OCI-M1 (cell line): Measurements from ENCODE around the gene TIMP3.
A peak's percentile ranks its signal among the peaks of the same experiment; 100 is the strongest.

Experiments used
- DNase-seq: peaks from one replicate; lab custom pipeline; 2025; lab: John Stamatoyannopoulos, UW

The TIMP3 gene

DNA sequence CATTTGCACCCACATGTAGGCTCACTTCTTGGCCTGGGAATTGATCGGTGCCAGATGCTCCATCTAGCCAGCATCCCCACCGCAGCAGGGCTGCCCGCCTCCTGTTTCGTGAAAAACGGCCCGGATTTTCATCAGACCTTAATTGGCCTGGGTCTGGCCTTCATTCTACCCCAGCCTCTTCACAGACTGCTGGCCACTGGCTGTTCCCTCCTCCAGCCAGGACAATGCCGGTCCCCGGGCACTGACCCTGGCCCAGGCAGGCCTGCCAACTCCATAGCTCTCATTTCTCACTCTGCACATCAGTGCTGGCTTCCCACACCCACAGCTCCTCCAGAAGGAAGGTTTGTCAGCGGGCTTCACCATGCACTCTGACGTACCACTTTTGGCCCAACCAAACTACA lies 27.9 kb downstream of the TIMP3 start:
- DNase-seq, result no peak

DNA sequence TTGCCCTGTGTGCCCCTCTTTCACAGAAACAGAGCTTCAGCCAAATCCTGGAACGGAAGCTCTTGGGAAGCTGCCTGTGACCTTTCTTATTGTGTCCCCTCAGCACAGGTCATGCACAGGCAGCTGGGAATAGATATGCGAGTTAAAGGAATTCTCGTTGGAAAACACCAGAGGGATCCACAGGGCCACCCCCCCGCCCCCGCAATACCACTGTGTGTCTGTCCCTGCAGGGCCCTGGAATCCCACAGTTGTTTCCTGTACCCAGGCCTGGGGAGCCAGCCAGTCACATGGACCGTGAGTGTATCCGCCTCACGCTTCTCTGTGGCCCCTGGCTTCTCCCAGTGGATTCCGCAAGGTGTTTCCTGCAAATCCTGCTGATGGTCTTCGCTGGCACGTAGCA lies 29.0 kb downstream of the TIMP3 start:
- DNase-seq, result no peak

DNA sequence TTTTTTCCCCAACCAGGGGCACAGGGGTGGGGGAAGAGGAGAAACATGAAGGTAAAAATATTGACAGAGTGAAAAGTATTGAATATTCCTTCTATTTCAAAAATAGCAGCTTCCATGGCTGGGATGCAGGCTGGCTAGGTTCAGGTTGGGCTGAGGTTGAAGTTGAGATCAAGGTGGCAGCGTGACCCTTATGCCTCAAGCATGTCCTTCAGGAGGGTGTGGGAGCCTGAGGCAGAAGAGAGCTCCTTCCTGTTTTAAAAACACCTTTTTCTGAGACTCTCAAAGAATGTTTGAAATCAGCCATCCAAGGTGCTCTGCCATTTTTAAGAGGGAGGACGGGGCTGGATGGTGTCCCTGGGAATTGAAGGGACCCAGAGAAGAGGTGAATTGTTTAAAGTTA lies 29.5 kb downstream of the TIMP3 start:
- DNase-seq, result no peak

DNA sequence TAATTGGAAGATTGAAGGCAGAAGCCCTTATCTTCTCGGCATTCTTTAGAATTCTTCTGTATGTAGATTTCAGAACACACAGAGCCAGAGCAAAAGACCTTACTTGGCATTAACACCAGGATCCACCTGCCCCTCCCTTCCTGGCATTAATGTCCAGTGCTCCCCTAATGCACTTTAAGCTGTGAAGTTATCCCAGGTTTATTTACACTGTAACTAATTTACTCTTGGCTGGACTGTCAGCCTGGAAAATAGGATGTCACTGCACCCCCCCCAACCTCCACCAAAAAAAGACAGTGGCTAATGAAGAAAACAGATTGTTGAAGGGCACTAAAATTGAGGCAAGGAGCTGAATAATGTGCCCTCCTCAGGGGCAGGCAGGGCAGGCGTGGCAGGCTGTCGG lies 30.1 kb downstream of the TIMP3 start:
- DNase-seq, result no peak

DNA sequence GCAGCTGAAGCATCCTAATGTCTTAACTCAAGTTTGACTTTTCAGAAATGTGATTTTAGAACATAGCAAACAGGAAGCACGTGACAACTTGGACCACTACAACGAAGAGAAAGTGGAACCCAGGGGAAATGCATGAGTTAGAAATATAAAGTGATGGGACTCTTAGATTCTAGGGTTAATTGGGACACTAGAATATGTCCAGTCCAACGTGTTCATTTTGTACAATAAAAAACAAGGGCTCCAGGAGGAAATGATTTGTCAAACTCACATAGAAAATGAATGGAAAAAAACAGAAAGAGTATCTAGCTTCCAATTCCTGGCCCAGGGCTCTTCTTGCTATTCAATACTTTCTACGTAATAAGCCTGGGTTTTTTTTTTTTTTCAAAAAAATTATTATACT lies 30.7 kb downstream of the TIMP3 start:
- no peak for DNase-seq

DNA sequence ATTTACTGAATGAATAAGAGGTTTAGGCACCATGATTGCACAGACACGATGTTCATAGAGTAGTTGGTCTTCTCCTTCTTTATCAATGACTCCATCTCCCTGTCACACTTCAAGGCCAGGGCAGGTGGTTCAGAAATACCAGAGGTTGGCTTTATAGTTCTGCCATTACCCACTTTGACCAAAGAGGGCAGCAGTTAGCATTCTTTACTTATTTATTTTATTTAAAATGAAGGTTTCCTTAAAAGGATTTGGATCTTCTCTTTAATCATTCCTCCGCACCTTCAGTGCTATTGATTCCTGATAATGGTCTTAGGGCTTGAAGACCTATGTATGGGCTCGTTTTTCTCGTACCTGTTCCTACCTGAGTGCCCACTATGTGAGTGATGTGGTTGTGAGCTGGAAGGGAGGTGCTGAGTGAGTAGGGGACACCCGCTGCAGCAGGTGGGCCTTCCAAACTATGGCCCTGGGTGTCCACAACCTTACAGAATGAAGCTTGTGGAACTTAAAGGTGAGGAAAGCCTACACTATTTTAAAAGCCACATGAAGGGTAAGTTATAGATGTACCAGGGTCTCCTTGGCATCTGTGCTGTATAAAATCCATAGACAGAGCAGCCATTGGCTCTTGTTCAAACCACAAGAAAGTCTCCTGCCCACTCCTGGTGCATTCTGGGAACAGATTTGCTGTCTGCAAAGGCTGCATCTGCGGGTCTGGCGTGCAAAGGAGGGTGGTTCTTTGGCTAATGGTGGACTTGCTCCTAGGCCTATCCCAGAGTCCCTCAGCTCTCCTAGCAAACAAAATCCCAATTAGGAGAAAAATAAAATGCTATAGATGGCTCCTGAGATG lies 35.0 kb downstream of the TIMP3 start:
- DNase-seq, result peak; percentile 55

DNA sequence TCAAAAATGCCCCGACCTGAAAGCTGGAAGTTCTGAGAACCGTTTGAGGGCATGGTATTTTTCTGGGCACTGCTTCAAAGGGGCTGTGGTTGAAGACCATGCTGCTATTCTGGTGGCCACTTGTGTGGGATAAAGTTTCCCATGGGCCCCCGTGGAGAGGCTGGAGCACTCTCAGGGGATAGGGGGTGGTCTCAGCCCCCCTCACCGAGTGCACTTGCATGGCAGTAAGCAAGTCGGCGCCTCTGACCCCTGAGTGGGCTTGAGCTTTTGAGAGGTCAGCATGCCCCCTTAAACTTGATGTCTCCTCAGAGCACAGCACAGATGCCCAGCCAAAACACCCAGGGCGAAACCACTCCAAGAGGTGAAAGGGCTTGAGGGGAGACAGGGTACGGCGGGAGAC lies 35.6 kb downstream of the TIMP3 start:
- DNase-seq, result no peak

DNA sequence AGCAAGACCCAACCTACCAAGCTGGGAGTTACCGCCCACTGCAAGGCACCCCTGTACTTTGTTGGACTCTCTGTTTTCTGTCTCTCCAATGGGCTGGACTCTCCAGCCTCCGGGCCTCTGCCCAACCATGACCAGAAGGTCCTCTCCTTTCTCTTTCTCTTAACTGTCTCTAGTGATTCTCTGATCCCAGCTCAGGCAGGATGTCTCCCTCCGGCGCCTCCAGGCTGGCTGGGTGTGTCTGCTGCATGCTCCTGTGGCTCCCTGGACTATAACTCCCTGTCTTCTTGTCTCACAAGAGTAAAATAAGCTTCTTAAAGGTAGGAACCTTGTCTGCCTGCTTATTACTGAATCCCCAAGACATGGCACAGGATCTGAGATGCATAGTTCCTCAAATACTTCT lies 36.3 kb downstream of the TIMP3 start:
- no peak for DNase-seq

DNA sequence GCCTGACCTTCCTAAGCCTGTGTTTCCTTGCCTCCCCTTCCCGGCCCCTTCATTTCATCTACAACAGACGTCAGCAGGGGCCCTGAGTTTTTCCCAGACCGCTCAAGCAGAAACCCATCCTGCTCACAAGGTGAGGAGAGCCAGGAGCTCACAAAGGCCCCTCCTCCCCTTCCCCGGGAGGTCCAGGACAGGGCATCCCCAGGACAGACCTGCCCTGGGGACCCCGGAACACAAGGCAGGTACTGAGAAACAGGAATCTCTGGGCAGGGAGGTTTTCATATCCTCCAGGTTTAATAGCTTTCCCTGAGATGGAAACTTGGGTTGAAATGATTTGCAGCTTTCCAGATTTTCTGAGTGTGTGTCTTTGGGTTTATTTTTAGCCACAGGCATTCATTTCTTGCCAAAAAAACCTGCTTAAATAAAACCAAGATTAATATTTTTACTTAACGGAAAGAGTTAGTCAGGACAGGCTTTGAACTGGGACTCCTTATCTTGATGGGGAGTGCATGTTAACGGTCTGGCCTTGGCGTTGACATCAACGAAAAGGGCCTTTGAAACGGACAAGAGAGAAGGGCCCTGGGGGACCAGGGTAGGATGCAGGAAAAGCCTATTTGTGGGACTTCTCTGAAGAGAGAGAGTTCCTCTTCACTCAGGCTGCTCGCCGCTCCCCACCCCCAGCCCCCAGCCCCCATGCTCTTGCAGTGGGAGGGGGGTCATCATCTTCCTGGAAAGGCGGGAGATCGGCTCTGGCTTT lies 38.5 kb downstream of the TIMP3 start:
- DNase-seq, result no peak

DNA sequence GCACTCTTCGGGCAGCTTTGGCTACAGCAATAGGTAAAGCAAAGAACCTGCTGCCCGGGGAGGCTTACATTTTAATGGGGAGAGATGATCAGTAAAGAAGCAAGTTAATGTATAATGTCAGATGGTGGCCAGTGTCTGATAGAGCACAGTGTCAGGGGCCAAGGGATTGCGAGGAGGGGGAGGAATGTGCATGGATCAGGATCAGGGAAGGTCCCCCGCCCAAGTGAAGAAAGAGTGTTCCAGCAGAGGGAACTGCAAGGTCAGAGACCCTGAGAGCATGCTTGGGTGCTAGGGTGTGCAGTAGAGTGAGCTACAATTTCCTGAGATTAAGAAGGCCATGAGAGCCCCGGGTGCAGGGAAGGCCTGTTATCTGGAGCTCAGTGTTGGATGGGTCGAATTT lies 39.7 kb downstream of the TIMP3 start:
- no peak for DNase-seq

DNA sequence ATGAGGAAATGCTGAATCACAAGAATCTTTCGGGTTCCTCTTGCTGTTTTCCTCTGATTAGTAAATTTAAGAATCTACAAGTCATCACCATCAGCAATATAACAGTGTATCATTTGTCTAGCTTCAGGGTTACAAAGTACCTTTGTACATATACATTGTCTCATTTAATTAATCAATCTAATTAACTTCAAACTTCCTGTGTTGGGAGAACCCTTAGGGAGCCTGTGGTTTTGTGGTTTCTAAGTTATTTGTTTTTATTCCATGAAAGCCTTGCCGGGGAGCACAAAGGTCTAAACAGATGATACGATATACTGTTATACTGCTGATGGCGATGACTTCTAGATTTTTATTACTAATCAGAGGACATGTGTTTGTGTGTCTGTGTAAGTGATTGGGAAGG lies 41.0 kb downstream of the TIMP3 start:
- DNase-seq, result peak; percentile 12

DNA sequence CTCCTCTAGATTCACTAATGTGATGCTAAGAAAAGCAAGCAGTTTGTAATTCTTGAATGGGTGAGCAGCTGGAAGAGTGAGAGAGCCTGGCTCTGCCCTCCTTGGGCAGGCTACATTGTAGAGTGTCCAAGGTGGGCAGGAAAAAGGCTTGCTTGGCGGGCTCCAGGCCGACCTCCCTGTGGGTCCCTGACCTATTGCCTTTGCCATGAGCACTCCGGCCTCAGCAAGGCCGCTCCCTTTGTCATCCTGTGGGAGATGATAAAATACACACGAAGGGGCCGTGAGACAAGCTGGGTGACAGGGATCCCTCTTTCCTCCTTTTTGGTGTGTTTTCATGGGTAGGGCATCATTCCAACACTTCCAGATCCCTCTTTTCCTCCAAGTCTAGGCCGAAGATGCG lies 41.8 kb downstream of the TIMP3 start:
- no peak for DNase-seq

DNA sequence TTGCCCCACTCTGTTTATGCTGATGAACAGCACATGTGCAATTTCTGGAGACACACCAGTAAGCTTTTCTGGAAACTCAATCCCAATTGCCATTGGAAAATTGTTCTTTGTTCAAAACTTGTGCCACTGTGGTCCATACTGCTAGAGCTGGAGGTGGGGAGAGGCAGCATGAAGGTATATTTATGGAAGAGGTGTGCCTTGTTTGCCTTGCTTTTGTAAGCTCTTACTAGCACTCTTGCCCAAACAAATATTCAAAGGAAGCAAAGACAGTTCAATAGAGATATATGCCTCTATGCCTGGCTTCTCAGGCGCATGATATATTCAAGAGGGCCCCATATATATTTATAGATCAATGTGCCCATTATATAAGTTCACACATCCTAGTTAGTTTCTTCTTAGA lies 42.7 kb downstream of the TIMP3 start:
- no peak for DNase-seq

DNA sequence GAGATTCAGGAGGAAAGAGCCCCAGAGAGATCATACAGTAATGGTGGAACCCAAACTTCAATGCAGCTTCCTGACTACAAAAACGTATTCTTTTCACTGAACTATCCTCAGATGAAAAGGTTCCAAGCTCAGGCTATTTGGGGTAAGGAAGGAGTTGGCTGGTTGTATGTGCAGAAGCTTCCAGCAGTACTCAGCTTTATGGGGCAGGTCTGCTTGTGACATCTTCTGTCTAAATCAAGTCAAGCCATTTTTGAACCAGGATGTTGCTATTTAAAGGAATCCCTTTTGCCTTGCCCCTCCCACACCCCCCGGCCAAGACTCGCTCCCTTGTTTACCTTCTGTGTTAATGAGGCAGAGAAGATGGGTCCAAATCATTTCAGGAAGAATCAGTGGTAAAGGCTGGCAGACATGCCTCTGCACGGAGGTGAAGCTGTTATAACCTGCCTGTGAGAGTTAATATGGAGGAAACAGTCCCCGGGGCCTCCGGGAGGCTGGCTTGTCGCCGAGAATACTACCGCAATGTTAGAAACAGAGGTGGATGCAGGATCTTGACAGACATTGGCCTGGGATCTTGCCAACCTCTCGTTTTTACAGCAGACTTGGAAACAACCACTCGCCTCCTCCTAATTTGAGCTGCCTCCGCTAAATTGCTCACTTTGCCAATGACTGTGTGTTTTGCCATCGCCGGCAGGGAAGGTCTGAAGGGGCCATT lies 45.4 kb downstream of the TIMP3 start:
- DNase-seq, result no peak

DNA sequence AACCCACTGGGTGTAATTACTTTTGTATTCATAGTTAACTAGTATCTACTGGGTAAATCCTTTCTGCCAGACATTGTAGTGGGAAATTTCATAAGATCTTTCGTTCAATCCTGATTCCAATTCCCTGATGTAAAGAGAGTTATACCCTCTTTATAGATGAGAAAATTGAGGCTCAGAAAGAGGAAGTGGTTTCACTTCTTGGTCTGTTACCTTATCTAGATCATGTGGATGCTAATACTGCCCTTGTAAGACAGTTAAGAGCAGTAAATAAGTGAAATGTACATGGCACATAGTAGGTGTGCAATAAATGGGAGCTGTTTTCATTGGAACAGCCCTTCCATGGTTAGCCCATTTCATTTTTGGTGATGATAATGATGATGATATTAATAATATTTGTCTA lies 46.7 kb downstream of the TIMP3 start:
- peak; percentile 54 for DNase-seq

DNA sequence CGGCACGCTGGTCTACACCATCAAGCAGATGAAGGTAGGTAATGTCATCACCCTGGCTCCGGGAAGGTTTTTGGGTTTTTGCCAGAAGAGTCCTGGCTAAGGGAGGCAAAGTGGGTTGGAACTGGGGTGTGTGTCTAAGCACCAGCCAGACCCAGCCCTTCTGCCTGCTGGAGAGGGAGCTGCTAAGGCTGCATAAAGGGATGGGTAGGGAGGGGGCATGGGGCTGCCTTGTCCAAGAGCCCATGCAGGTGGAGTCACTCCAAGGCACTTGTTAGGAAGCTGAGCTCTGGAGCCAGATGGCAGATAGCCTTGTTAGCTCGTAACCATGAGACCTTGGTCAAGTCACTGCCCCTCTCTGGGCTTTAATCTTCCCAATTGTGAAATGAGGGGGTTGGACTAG lies 48.0 kb downstream of the TIMP3 start:
- no peak for DNase-seq

DNA sequence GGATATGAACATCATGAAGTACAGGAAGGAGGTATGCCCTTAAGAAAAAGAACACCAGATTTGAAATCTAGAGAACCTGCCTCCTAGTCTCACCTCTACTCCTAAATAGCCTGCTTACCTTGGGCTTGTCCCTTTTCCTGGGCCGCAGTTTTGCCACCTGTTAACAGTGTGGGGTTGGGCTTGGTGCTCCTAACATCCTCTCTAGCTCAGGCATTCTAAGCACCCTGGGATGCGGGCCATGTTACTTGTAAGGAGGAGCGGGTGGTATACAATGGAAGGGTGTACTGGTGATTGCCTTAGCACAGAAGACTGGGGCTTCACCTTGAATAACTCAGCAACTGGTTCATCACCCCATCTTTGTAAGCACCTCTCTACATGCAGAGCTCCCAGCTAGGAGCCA lies 48.7 kb downstream of the TIMP3 start:
- no peak for DNase-seq

DNA sequence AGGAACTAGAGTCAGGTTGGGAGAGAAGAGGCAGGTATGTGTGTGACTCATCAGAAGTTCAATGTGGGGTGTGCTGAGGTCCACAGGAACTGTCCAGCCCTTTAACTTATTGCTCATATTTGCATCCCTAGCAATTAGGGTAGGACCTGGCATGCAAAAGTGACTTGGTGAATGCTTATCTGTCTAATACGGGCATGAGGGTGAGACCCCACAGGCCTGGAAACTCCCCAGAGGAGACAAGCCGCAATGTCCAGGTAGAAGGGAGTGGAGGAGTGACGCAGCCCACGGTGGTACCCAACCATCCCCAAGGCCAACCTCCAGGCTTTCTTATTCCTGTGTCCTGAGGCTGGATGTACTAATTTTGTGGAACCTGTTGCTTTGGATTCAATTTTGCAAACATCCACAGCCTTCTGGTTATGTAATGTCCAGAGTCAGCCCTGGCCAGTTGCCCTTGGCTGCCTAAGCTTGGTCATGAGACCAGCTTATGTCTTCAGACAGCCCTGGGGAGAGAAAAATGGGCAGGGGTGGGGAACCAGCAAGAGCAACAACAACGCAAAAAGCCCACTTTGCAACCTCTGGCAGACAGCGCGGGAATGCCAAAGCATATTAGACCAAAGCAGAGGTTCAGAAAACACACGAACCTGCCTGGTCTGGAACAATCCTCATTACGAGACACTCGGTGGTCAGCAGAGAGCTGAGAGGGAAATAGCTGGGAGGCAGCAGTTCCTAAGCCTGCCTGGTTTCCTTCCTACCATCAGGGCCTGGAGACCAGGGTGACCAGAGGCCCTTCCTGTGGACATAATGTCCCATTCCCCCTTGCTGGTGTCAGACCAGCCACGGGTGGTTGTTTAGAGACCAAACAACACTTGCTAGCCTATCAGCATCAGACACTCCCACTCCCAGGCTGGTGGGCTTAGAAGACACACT lies 49.3 kb downstream of the TIMP3 start:
- no peak for DNase-seq

DNA sequence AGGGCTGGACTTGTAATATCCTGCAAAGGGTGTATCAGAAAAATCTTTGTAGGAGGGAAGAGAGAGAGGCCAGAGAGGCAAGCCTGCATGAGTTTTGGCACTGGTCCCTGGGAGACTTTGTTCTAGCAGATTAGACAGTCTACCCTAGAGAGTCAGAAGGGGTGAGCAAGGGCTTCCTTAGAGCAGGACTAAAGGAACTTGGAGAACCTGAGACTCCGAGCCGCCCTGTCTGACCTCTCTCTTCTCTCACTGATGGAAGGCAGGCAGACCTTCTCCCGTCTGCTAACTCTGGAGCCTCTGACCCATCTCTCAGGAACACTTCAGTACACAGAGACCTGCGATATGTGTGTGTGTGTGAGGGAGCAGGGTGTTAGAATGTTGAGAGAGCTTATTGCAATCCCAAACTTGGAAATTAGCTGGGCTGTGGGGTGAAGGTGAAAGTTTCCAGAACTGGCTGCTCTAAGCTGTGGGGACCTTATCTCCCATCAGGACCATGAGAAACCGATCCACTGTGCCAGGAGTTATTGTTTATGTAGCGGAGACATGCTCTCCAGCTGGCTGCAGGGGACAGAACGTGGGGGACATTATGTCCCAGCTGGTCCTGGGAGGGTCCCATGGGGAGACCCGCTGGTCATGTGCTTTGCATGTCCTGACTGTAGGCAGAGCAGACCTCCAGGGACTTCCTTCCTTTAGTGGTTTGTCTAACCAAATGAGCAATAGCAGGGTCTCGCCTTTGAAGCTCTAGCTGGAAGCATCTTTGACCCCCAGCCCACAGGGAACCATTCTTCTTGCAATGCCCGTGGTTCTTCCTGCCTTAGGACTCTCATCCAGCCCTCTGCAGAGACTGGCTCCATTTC lies 51.1 kb downstream of the TIMP3 start:
- DNase-seq, result no peak

DNA sequence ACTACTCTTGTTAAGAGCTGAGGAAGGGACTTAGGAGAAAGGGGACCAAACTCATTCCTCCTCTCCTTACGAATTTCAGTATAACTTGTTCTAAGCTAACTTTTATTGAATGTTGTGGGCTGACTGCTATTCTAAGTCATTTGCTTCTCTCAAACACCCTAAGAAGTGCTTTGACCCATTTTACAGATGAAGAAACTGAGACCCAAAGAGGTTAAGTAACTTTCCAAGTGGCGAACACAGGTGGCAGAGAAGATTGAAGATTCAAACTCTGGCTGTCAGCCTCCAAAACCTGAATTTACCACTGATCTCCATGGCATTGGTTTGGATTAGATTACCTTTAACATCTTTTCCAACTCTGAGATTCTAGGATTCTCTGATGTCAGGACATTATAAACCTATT lies 52.2 kb downstream of the TIMP3 start:
- DNase-seq, result no peak

DNA sequence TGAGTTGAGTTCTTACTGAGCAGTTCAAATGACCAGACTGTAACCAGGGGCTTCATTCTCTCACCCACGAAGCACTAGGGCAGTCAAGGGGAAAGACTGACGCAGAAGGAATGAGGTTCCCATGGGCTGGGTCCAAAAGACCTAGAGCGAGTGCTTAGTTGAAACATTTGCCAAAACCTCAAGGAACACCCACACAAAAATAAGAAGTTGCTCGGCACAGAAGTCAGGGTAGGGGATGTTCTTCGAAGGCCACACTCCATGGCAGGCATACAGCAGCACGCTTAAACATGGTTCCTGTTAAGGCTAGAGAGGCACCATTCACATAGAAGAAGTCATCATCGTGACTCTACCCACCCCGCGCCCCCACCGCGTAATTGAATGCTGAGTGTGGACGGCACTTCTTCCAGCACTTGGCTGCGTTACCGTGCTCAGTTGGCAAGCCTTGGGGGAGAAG lies 52.9 kb downstream of the TIMP3 start:
- no peak for DNase-seq
